A549 (cell line): ENCODE measurements around the gene DMBT1.

Source experiments
- ELK1 ChIP-seq: fragments of 150-350 bp; IDR thresholded peaks from 2 replicates; pipeline ENCODE4 v1.6.1; 2014; ENCODE audit warnings: low read depth, mild to moderate bottlenecking, low read length
- EP300 ChIP-seq, 2 experiments: fragments of >200 bp; sonication (Bioruptor Twin); formaldehyde crosslinking; IDR thresholded peaks; 2 replicates in 1 of 2; 3 replicates in 1 of 2; pipeline ENCODE4 v1.6.1; 2016 to 2017
- ESRRA ChIP-seq: fragments of 150-350 bp; IDR thresholded peaks from 2 replicates; pipeline ENCODE4 v1.6.1; 2014; ENCODE audit warnings: mild to moderate bottlenecking, low read length, borderline replicate concordance
- JUN ChIP-seq, 2 experiments: fragments of >200 bp; sonication (Bioruptor Twin); formaldehyde crosslinking; IDR thresholded peaks; 2 replicates in 1 of 2; 3 replicates in 1 of 2; pipeline ENCODE4 v1.6.1; 2016 to 2017
- KDM1A ChIP-seq: fragments of 200-600 bp; sonication (generic); IDR thresholded peaks from 2 replicates; pipeline ENCODE4 v1.6.1; 2016; ENCODE audit warnings: low read depth, mild to moderate bottlenecking
- MYC ChIP-seq: IDR thresholded peaks from 2 replicates; pipeline ENCODE4 v1.6.1; 2012; ENCODE audit warnings: mild to moderate bottlenecking, inconsistent platforms, low read length, improper control_type of control experiment, borderline replicate concordance
- POLR2A ChIP-seq: IDR thresholded peaks from 2 replicates; pipeline ENCODE4 v1.6.1; 2012; ENCODE audit warnings: mild to moderate bottlenecking, low read length
- POLR2AphosphoS2 ChIP-seq: conservative IDR thresholded peaks from 2 replicates; pipeline ENCODE4 v1.6.1; 2012; ENCODE audit warnings: low read length, improper control_type of control experiment, inconsistent platforms
- REST ChIP-seq: fragments of 200-600 bp; sonication (generic); IDR thresholded peaks from 2 replicates; pipeline ENCODE4 v1.6.1; 2016; ENCODE audit warnings: antibody characterized with exemption, mild to moderate bottlenecking, moderate library complexity
- USF2 ChIP-seq: fragments of 450-650 bp; IDR thresholded peaks from 2 replicates; pipeline ENCODE4 v1.6.1; 2014; ENCODE audit warnings: antibody characterized with exemption
- ZNF302 ChIP-seq: fragments of 250-450 bp; sonication (Bioruptor Pico); IDR thresholded peaks from 2 replicates; pipeline ENCODE4 v1.9.0; 2021; ENCODE audit warnings: inconsistent platforms, mild to moderate bottlenecking, moderate library complexity
- ZSCAN20 ChIP-seq: fragments of 250-450 bp; sonication (Bioruptor Pico); IDR thresholded peaks from 2 replicates; pipeline ENCODE4 v1.8.0; 2022; ENCODE audit warnings: mild to moderate bottlenecking, moderate library complexity
- TF ChIP-seq, protein P1 (sequence below): fragments of >200 bp; sonication (Bioruptor Twin); formaldehyde crosslinking; IDR thresholded peaks from 3 replicates; pipeline ENCODE4 v1.5.1; 2016

GRCh38 chr10:122565766-122566206 lies 5.2 kb downstream of the DMBT1 start:
- TF ChIP-seq POLR2A (no peak), MYC (no peak), POLR2AphosphoS2 (no peak), ELK1 (no peak), USF2 (no peak), ZNF302 (no peak), EP300 (IDR thresholded peaks at IDR 0.05) (no peak), REST (no peak), ESRRA (no peak), KDM1A (no peak), ZSCAN20 (CRISPR knock-in tag) (no peak), JUN (IDR thresholded peaks at IDR 0.05) (no peak)
- TF ChIP-seq, protein P1, sequence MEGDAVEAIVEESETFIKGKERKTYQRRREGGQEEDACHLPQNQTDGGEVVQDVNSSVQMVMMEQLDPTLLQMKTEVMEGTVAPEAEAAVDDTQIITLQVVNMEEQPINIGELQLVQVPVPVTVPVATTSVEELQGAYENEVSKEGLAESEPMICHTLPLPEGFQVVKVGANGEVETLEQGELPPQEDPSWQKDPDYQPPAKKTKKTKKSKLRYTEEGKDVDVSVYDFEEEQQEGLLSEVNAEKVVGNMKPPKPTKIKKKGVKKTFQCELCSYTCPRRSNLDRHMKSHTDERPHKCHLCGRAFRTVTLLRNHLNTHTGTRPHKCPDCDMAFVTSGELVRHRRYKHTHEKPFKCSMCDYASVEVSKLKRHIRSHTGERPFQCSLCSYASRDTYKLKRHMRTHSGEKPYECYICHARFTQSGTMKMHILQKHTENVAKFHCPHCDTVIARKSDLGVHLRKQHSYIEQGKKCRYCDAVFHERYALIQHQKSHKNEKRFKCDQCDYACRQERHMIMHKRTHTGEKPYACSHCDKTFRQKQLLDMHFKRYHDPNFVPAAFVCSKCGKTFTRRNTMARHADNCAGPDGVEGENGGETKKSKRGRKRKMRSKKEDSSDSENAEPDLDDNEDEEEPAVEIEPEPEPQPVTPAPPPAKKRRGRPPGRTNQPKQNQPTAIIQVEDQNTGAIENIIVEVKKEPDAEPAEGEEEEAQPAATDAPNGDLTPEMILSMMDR: peak; percentile 92
